HG03025 (cell line): ENCODE data around the gene ENPP7.

Experiments used
- ATAC-seq: cut with Tn5 transposase; IDR thresholded peaks from one replicate; pipeline ENCODE4 v1.9.1; 2021; ENCODE audit warnings: mild to moderate bottlenecking, moderate library complexity; ENCODE audit not compliant: unreplicated experiment, low FRiP score

The ENPP7 gene

DNA sequence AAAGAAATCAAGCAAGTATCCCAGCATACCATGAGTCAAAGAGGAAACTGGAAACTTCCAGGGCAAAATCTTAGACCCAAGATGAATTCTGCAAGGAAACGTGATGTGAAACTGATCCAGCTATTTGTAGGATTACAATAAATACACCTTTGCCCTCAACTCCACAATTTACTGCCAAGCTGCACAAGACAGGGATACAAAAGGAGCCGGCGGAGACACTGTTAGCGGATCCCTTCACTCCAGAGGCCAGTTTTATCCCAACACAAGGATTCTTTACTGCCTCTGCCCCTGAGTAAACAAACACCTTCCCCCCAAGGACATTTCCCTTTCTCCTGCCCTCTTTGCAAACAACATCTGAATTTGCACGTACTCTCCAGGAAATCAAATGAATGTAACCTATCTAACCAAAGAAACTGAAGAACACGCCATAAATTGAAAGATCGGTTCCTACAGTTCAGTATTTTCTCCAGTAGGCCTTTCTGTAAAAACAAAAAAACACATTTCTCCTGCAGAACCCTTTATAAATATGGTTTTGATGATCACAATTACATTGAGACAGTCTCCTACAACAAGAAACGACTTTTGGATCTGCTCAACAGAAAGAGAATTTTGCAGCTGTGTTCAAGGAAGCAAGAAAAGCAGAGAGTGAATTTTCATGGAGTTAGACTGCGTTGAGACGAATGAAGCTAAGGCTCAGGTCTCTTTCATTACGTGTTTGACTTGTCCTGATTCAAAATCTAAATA, 45.8 kb downstream of the ENPP7 start:
- ATAC-seq = no peak

DNA sequence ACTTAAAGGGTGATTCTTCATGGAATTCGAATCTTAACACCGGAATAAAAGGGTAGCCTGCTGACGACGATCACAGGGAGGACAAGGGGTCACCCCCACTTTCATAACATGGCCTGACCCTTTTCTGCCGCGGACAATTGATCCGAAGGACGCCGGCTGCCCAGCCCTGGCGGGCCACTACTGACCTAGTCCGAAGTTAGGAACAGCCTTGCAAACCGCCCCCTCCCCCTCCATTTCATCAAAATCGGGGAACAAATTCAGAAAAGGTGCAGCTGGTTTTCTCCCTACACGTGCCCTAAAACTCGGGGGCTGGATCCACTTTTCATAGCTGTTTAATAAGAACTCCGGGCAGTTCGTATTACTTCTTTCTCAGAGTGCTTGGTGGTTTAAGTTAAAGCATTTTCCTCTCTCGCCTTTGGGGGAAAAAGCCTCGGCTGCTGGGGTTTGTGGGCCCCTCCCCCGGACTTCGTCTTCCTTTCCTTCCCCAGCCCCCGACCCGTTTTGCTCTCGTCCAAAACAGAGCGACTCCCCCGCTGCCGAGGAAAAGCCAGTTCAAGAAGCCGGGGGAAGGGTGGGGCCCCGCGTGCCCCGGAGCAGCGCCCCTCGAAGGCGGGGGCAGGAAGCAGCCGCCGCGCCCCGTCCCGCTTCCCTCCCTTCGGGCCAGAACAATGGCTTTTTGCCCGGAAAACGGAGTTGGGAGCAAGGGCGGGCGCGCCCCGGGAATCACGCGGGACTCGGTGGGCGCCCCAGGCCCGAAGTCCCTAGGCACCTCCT, 46.6 kb downstream of the ENPP7 start:
- no peak for ATAC-seq

DNA sequence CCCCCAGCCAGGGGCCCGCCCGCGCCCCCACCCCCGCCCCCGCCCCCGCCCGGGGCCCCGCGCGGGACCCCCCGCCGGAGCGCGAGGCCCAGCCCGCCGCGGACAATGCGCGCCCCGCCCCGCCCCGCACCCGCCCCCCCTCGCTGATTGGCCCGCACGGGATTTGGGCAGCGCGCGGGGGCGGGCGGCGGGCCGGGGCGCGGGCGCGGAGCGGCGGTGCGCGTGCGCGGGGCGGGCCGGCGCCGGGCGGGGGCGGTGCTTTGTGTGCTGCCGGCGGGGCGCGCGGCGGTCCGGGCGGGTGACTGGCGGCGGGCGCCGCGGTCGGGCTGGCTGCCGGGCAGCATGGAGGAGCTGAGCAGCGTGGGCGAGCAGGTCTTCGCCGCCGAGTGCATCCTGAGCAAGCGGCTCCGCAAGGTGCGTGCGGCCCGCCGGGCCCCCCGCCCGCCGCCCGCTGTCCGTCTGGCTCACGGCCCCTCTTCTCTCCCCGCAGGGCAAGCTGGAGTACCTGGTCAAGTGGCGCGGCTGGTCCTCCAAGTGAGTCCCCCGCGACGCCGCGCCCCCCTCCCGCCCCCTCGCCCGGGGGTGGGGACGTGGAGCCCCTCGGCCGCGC, 47.3 kb downstream of the ENPP7 start, which contains the start of gene CBX2:
Gene CBX2 (plus strand): TSS at position 255 of the 610 bp plus-strand sequence. CDS start 88 bp downstream, at position 343.
- peak; percentile 40 for ATAC-seq

DNA sequence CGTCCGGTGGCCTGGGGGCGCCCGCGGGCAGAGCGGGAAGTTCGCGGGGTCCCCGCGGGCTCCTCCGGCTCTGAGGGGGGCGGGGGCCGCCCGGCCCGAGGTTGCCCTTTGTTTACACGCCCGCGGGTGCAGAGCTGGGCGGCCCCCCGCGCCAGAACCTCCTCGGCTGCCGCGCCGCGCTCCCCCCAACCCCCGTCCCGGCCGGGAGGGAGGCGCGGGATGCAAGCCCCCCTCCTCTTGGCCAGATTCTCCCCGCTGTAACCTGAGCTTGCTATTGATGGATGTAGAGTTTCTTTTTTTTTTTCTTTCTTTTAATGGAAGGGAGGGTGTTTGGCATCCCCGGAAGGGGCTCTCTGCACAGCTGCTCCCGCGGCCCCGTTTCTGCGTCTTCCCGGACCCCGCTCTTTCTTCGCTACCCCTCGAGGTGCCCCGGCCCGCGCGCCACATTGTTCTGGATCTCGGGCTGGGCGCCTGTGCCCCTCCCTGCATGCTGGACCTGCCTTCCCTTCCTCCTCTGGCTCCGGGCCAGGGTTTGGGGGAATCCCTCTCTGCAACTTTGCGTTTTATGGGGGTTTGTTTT, 47.9 kb downstream of the ENPP7 start:
- no peak for ATAC-seq

DNA sequence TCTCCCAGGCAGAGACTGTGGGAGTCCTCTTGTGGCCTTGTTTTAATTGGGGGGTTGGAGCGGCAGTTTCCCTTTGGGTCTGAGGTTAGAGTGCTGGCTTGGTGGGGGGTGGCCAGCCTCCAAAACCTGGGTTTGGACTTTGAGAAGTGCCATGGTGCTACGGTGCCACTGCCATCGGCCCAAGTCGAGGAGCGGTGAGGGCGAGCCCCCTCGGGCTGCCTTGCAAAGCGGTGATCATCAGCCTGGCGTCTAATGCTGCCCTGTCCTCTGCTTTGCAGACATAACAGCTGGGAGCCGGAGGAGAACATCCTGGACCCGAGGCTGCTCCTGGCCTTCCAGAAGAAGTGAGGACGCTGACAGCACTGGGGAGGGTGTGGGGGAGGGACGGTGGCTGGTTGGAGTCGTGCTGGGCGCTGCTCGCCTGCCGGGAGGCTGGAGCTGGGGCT, 48.4 kb downstream of the ENPP7 start:
- ATAC-seq = no peak

DNA sequence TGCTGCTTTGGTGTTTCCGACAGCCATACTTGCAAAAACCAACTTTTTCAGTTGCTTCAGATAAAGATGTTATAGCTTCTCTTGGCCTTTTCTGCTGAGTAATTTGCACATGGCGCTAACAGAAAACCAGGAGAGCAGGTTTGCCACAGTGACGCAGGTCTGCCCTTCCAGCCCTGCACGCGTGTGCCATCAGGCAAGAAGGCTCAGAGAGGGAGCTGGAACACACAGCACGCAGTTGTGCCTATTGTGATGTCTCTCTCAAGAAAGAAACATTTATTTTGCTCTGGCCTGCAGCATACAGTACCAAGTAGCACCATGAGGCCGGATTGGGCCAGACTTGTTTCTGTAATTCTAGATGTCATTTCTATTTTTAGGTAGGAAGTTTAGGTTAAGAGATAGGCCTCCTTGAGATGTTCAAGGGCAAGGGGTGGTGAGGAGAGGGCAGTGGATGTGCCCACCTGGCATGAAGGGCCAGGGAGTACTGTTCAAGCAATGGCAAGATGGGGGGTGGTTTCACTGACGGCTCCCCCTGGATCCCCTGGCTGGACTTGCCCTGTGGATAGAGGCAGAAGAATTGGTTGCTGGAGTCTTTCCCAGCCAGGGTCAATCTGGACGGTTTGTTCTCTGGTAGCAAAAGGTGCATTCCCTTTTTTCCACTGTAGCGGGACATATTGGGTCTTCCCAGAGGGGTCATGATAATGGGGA, 49.1 kb downstream of the ENPP7 start:
- no peak for ATAC-seq

DNA sequence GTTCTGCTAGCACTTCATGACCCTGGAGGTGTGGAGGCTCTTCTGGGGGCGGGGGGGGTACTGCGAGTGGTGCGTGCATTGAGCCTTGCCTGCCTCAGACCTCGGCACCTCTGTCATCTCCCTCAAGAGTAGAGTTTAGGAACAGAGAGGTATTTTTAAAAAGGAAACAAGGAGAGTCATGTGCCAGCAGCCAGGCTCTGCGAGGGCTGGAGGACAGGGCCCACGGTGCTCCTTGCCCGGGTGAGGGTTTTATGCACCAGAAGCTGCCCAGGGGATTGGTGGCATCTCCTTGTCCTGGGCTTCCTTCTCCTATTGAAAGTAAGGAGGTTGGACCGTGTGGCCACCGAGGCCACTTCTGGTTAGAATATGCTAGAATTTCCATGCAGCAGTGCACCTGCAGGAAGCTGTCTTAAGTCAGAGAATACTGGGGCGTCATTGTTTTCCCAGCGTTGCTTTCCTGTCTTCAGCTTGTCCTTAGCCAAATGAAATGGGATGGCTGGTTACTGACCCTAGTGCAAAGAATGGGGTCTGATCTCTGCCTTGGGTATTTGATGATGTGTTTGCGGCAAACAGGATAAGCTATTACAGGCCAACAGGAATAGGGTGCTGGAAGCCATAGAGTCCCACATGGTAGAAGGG, 50.4 kb downstream of the ENPP7 start:
- ATAC-seq = no peak

DNA sequence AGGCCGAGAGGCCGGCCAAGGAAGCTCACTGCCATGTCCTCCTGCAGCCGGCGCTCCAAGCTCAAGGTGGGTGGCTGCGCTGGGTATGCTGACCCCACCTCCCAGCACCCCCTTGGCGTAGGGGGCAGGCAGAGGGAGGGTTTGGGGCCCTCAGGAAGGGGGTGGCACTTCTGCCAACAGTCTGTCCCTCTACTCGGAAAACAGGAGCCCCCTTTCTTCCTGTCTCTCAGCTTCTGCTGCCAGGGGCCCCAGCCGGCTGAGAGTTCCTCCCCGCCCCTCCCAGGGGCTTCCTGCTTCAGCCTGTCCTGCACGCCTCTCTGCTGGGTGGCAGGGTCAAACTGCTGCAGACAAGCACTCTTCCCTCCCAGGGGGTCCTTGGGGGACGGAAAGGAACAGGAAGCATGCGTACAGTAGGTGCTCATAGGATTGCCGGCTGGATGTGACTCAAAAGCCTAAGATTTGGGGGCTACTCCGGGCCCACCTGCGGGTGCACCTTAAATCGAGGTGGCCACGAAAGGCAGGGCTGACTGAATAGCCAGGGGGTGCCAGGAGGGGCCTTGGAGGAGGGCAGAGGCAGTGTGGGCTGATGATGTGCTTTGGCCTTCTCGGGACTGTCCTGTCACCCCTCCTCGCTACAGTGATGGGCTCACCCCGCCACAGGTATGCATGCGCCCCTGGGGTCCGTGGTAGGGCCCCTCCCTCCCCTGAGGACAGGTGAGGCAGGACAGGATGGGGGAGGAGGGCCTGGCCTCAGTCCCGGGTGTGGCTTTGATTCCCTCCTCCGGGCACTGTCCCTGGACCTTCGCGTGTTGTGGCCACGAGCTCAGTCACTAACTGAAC, 51.2 kb downstream of the ENPP7 start:
- no peak for ATAC-seq

DNA sequence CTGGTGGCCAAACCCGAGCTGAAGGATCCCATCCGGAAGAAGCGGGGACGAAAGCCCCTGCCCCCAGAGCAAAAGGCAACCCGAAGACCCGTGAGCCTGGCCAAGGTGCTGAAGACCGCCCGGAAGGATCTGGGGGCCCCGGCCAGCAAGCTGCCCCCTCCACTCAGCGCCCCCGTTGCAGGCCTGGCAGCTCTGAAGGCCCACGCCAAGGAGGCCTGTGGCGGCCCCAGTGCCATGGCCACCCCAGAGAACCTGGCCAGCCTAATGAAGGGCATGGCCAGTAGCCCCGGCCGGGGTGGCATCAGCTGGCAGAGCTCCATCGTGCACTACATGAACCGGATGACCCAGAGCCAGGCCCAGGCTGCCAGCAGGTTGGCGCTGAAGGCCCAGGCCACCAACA, 53.1 kb downstream of the ENPP7 start:
- ATAC-seq = no peak

DNA sequence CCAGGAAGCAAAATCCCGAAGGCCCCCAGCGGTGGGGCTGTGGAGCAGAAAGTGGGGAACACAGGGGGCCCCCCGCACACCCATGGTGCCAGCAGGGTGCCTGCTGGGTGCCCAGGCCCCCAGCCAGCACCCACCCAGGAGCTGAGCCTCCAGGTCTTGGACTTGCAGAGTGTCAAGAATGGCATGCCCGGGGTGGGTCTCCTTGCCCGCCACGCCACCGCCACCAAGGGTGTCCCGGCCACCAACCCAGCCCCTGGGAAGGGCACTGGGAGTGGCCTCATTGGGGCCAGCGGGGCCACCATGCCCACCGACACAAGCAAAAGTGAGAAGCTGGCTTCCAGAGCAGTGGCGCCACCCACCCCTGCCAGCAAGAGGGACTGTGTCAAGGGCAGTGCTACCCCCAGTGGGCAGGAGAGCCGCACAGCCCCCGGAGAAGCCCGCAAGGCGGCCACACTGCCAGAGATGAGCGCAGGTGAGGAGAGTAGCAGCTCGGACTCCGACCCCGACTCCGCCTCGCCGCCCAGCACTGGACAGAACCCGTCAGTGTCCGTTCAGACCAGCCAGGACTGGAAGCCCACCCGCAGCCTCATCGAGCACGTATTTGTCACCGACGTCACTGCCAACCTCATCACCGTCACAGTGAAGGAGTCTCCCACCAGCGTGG, 53.7 kb downstream of the ENPP7 start:
- no peak for ATAC-seq

DNA sequence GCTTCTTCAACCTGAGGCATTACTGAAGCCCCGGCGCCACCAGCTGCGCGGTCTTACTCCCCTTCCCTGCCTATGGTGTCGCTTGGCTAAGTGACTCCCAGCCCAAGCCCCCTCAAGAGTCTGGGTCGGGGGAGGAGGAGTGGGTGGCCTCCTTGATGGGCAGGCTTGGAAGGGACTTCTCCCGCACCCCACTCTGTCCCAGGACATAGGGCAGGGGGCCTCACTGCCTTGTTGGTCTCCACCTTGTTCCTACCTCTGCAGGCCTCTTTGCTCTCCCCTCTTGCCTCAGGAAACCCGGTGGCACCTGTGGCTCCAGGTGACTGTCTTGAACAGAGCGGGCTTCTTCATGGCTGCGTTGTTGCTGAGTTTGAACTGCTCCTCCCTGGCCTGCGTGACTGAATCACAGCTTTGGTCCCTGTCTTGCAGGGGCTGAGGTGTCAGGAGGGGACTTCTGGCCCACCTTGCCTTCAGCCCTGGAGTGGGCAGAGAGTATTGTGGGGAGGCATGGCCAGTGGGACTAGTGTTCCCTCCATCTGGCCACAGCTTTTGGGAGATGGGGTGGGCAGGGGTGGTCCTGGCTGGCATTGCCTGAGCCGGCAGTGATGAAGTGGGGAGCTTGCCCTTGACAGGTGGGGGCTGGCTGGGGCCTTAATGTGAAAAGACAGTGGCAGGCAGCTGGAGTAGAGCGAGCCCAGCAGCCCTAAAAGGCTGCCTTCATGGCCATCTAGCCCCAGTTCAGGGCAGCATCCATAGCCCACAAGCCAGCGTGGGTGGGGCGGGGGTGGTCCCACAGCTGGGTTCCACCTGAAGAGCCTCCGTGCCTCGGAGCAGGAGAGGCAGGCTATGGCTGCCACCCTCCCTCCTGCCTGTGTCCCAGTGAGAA, 54.5 kb downstream of the ENPP7 start:
- ATAC-seq = no peak

DNA sequence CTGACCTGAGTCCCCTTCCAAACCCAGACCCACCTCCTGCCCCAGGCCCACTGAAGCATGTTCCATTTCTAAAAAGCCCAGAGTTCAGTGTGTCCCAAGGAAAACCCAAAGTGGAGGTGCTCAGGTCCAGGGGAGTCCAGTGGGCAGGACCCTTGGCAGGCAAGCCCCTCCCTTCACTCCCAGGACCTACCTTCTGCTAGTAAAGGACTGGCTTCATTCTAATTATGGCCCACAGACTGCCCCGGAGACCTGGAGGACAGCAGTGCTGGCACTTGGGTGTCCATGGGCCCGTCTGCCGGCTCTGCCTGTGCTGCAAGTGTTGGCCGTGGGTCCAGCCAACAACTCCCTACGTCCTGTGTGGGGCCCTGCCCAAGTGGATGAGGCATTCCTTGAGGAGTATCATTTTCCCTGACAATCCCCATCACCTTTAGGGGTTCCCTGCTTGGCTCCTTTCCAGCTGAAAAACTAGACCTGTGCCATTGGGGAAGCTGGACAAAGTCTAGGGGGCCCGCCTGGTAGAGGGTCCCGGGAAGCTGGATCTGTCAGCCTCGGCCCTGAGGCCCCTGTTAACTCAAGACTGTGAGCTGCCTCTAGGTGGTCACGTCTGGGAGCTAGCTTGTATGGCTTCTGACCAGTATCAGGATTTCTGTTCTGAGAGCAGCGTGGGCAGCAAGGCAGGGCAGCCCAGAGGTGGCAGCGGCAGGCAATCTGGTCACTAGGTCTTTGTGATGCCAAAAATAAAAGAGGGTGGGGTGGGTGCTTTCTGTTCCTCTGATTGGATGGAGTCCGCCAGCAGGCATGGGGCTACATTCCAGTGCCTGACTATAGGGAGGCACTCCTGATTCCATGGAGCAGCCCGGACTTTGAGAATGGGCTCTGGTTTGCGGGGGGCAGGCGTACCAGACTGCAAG, 55.4 kb downstream of the ENPP7 start:
- no peak for ATAC-seq

DNA sequence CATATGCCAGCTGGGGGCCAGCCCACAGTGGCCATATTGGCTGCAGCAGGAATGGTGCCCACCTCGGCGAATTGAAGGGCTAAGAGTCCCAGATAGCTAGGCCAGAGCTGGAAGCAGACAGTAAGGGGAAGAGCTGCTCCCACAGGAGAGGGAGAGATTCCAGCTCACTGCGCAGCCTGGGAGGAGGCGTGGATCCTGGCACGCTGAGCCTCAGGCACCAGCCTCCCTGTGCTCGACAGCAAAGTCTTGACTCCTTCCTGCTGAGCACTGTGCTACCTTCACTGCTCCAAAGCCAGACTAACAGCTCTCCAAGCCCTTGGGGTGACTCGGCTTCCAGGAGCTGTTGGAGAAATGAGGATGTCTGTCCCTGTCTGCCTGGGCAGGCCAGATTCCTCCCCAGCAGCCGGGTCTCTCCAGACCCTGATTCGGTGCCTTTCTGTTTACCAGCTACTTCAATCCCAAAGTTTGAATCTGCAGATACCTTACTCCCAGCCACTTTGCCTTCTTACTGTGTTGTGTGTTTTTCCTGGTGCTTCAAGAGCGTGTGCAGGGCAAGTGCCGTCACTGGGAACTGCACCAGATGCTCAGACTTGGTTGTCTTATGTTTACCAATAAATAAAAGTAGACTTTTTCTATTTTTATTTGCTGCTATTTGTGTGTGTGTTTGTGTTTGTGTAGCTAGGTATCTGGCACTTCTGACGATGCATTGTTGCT, 56.3 kb downstream of the ENPP7 start:
- ATAC-seq = no peak

DNA sequence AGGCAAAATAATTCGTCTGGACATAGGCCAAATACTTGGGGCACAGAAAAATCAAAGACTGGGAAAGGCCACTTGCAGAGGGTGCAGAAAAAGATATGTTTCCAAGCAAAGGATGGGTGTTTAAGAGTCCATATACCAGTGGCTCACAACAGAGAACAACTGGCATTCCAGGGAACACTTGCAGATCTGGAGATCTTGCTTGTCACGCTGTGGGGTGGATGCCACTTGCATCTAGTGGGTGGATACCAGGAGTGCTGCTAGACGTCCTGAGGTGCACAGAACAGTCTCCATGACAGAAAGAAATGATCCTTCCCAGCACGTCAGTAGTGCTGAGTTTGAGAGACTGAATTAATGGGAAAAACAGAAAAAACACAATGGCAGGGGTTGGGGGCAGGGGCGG, 57.7 kb downstream of the ENPP7 start:
- no peak for ATAC-seq

DNA sequence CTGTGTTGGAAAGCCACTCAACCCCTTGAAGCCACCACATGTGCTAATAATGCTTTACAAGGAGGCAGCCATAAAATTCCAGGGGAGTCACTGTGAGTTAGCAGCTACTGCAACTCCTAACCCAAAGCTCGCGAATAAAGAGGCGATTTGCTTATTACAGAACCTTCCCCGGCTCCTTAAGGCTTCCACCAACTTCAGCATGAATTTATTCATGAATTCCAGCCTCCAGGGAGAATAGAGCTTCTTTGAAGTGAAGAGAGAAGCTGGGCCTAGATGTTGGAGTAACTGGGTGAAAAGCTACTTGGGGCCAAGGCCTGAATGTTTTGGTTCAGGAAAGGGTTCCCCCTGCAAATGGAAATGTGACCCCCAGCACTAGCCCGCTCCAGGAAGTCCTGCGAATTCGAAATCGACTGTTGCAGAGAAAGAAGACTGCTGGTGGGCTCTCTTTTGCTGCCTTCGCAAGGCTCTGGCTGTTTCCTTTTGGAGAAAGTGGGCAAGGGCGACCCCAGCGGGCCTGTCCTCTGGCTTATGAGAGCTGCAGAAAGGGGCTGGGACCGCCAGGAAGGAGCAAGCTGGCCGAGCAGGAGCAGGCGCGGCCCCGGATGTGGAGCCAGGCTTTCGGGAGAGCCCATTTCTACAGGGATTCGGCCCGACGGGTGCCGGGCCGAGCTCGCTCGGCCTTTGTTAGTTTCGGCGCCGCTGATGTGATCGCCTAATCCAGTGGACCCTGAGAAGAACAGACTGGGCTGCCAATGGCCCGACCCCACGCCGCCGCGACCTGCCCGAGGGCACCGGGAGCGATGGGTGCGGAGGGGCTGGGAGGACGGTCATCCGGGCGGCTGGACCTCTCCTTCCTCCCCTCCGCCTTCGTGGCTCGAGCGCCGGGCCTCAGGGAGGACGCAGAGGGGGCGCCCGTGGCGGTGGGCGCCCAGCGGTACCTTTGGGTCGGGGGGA, 58.5 kb downstream of the ENPP7 start:
- ATAC-seq = no peak
